GM12801 (cell line): ENCODE data around the gene SMAD3.

ENCODE experiments used
- TF ChIP-seq, protein P1 (sequence below): IDR thresholded peaks from one replicate; pipeline ENCODE4 v1.5.1; 2011; ENCODE audit warnings: control low read depth; ENCODE audit not compliant: insufficient read length; ENCODE audit errors: extremely low read depth

SMAD3 gene

DNA sequence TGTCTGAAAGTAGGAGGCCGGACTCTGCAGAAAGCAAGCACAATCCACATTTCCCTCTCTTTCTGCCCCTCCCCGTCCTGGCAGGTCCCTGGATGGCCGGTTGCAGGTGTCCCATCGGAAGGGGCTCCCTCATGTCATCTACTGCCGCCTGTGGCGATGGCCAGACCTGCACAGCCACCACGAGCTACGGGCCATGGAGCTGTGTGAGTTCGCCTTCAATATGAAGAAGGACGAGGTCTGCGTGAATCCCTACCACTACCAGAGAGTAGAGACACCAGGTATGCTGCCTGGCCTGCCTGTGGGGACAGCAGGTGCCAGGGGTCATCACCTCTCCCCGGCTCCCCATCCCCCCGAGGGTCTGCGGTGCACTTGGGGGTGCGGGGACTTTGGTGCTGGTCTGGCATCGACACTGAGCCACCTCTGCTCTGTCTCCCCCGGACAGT is 99.4 kb downstream of the SMAD3 start:
- TF ChIP-seq, protein P1, sequence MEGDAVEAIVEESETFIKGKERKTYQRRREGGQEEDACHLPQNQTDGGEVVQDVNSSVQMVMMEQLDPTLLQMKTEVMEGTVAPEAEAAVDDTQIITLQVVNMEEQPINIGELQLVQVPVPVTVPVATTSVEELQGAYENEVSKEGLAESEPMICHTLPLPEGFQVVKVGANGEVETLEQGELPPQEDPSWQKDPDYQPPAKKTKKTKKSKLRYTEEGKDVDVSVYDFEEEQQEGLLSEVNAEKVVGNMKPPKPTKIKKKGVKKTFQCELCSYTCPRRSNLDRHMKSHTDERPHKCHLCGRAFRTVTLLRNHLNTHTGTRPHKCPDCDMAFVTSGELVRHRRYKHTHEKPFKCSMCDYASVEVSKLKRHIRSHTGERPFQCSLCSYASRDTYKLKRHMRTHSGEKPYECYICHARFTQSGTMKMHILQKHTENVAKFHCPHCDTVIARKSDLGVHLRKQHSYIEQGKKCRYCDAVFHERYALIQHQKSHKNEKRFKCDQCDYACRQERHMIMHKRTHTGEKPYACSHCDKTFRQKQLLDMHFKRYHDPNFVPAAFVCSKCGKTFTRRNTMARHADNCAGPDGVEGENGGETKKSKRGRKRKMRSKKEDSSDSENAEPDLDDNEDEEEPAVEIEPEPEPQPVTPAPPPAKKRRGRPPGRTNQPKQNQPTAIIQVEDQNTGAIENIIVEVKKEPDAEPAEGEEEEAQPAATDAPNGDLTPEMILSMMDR, result no peak

DNA sequence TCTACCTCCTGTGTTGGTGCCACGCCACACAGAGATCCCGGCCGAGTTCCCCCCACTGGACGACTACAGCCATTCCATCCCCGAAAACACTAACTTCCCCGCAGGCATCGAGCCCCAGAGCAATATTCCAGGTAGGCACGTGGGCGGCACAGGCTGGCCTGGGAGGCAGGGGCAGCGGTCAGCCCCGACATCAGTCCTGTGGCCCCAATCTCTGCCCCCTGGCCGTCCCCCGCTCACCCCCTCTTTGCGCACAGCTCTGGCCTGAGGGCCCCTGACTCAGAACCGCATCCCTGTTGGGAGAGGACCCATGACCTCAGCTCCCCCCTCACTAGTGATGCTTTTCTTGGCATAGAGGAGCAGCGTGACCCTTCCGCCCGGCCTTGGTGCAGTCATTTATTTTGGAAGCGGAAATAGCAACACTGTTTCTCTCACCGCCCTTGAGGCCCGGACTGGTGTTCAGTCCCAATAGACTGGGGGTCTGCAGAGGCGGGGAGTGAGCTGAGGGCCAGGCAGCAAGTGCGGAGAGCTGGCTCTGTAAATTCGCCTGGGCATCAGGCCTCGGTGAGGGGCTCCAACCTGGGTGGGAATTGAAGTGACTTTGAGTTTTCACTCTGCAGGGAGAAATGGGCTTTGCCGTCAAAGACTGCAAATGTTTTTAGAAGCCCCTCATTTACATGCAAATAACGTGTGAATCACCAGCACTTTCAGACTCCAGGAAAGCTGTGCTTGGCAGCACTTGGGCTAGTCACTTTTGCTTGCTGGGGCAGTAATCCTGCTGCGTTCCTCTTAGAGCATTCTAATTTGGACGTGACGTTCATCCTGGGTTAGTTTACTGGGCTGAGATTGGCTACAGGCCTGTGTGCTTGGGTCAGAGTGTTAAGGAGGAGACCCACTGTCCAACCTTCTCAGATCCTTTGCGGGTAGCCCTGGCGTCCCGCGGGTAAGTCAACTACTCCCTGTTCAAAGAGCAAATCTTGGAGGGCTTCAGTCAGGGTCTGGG is 100.2 kb downstream of the SMAD3 start:
- TF ChIP-seq, protein P1, result no peak

DNA sequence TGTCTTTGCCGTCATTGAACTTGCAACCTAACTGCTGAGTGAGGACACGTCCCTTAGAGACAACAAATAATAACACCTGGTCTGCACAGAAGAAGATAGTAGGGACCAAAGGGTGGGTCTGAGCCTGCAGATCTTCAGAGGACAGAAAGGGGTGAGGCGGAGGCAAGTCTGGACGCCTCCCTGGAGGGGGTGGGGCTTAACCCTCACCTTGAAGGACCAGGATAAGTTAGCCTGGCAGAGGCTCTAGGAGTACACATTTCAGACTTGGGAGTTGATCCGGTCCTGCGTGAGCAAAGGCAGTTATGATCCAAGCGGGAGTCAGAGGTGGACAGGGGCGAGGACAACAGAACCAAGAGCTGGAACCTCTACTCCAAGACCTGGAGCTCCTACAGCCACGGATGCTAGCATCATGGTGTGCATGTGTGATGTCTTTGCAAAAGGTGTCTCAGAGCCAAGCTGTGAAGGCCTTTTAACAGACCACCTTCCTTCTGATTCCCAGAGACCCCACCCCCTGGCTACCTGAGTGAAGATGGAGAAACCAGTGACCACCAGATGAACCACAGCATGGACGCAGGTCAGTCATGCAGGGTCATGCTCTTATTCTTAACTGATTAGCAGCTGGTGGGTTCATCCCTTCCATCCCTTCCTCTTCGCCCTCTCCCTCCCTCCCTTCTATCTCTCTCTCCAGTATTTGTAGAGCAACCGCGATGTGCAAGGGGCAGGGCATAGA is 101.0 kb downstream of the SMAD3 start:
- TF ChIP-seq, protein P1, result no peak

DNA sequence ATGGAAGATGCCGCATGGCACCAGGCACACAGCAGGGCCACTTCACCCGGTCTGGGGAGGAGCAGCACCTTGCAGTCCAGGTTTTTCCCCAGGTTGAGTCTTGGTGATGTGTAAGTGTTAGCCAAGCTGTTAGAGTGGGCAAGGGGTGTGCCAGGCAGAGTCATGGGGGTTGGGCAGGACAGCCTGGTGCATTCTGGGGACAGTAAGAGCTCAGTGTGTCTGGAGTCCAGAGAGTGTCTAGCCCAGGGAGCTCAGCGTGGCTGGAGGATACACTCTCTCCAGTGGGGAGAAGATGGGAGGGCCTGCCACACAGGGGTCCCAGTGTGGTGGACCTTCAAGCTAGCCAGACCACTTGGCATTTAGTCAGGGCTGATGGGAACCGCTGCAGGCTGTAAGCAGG is 101.7 kb downstream of the SMAD3 start:
- TF ChIP-seq, protein P1, result no peak

DNA sequence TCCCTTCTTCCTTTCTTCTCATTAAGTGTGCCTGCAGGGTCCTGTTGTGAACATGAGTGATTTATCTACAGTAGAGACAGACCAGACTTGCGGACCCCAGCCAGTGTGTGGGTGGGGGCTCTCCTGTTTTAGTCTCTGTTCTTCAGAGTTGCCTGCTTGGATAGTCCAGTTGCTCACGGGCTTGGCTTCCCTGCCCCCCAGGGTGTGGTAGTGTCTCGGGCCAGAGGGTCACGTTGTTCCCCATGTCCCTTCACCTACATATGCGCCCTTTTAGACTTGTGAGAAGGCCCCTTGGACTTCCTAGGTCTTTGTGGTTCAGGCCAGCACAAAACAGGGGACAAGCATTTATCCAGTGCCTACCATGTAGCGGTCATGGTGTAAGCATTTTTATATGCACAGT is 103.3 kb downstream of the SMAD3 start:
- TF ChIP-seq, protein P1, result no peak

DNA sequence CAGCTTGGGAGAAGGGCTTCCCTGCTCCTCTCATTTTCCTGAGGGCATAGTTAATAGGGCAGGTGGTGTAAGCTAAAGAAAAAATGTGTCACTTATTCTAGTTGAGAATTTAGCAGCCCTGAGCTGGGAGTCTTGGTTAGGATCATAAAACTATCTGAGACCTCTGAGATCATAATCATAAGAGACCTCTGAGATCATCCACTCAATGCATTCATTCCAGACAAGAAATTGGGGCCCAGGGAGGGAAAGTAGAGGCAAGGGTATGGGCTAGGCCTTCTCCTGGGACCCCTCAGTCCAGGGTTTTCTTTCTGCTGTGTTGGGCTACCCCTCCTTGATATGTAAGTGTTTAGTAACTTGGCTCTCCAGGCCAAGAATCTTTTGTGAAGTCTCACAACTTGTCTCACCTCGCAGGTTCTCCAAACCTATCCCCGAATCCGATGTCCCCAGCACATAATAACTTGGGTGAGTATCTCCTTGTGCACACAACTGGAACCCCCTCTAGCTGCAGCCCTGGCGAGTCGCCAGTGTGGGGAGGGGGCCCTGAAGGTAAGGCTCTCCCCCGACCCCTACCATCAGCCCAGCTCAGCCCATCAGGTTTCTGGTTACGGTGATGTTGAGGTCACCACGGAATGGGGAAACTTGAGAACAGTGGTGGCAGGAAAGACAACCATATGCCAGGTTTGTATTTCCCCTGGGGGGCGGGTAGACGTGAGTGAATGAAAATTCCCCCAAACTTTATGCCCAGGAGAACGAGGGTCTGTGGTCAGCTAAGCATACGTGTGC is 104.9 kb downstream of the SMAD3 start:
- TF ChIP-seq, protein P1, result no peak

DNA sequence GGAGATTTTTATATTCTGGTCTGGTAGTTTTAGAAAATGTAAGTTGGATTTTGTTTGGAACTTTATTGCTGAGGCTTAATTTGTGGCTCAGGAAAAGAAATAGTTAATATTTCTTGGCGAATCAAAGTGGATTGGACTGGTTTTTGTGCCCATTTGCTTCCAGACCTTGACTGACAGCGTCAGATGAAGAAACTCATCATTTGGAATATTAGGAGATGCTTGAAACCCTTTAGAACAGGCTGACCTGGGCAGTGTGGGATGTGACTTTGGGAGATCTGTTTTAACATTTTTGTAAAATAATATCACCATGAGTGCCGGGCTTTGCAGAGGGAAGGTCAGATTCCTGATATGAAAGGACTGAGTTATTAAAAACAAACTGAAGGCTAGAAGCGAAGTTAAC is 106.1 kb downstream of the SMAD3 start:
- TF ChIP-seq, protein P1, result no peak
